GM21529 (cell line): ENCODE results near the gene PTTG1IP.
"Not testable (repeated sequence)": the region's sequence is repeated elsewhere in the genome, so short reads cannot be mapped to it uniquely, and the experiment has no call there.

ENCODE experiments used
- ATAC-seq: cut with Tn5 transposase; IDR thresholded peaks from one replicate; pipeline ENCODE4 v1.9.1; 2021; ENCODE audit not compliant: unreplicated experiment

Gene PTTG1IP

DNA sequence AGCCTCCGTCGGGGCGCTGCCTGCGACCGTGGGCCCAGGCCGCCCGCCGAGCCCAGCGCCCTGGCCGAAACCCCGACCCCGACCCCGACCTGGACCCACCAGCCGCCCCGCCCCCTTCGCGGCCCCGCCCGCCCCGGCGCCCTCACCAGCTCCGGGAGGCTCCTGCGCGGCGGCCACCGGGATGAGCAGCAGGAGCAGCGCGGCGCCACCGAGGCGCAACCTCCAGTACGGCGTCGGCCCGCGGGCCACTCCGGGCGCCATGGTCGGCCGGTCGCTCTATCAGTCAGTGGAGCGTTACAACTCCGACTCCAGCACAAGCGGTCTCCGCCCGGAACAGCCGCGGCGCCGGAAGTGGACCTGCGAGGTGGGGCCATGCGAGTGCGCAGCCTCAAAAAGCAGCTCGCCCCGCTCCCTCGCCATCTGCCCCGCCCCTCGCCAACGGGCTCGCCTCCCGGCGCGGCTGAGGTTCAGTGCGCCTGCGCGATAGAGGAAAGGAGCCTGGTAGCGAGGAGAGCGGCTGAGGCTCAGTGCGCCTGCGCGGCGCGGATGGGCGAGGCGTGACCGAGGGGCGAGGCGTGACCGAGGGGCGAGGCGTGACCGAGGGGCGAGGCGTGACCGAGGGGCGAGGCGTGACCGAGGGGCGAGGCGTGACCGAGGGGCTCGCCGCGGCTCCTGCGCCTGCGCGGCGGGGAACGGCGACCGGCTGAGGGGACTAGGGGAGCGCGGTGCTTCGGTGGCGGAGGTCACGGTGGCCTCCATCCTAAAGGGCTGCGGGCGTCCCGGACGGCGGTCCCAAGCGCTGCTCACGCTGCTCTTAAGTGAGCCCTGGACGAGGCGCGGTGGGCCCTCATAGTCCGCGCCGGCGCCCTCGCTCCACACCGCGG, at the start of gene PTTG1IP:
Gene PTTG1IP, minus strand, starts transcription at position 335 of the 884 bp plus-strand sequence. Its CDS starts 74 bp downstream, at position 261.
- ATAC-seq: peak; percentile 62

DNA sequence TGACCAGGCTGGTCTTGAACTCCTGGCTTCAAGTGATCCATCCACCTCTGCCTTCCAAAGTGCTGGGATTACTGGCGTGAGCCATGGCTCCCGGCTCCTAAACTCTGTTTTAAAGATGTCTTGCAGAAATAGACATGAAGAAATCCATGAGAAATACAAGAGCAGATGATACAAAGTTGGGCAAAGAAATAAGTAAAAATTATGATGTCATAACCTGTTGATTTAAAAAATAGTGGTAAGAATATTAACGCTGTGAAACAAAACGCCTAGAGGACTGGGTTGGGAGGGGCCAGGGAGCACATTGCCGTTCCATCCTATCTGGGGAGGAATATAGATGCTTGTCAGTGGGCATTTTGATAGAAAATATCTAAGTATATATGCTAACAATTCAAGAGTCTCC, 48.4 kb upstream of the PTTG1IP start:
- no peak for ATAC-seq

DNA sequence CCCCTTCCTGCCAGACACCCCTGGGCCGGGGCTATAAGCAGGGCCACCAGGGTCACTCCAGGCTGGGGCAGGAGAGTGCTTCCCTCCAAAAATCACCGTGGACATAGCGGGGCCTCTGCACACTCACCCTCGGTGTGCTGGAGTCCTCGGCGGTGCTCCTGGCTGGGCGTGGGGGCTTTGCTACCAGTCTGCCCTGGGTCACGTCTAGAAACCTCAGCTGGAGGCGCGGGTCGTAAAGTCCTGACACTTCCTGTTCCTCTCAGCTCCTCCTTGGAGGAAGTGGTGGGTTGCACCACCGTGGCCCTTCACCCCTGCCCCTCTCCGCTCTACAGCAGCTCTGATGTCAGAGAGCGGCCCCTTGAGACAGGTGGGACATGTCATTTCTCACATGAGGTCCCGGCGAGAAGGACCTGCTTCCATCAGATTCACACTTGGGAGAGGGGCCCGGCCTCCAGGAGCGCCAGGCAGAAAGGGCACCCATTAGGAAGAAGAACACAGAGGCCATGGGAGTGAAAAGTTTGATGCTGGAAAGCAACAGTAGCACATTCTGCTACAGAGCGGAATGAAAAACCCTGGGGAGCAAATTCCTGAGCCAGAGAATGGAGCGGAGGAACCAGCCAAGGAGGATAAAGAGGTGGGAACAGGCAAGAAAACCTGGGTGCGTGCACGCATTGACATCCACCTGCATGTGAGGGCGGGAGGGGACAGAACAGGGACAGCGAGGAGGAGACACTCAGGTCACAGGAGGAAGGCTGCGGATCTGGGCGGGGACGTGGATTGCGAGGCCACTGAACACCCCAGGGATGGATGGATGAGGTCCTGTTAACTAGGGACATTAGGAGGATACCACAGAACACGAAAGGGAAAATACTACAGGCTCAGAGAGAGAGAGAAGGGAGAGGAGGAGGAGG, 47.5 kb upstream of the PTTG1IP start, which contains the start of gene ITGB2:
Gene ITGB2, minus strand, starts transcription at position 206 of the 911 bp plus-strand sequence. CDS start 10,117 bp downstream, outside the sequence.
- peak; percentile 75 for ATAC-seq

DNA sequence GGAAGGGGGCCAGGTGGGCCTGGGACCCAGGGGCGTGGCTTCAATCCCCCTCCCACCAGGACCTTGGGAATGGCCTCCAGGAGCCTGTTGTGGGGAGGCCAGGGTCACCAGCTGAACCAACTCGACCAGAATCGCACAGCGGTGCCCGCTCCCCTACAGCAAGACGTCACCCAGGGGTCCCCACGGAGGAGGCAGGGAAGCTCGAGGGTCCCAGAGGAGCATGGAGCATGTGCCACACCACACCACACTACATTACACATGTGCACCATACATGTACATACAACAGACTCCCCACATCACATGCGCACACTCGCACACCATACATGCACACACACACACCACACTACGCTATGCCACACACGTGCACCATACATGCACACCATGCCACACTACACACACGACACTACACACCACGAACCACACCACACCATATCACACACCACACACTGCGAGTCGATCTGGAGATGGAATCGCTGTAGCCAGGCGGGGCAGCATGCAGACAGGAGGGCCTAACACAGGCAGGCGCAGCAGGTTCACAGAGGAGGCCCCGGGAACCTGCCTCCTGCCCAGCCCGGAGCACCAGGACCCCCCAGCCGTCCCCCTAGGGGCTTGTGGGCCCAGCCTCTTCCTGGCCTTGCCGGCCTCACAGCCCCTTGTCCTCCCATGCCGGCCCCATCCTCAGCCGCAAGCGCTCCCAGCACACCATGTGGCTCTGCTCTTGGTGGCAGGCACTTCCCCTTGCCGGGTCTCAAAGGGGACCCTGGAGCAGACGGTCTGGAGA, 46.6 kb upstream of the PTTG1IP start:
- peak; percentile 15 for ATAC-seq

DNA sequence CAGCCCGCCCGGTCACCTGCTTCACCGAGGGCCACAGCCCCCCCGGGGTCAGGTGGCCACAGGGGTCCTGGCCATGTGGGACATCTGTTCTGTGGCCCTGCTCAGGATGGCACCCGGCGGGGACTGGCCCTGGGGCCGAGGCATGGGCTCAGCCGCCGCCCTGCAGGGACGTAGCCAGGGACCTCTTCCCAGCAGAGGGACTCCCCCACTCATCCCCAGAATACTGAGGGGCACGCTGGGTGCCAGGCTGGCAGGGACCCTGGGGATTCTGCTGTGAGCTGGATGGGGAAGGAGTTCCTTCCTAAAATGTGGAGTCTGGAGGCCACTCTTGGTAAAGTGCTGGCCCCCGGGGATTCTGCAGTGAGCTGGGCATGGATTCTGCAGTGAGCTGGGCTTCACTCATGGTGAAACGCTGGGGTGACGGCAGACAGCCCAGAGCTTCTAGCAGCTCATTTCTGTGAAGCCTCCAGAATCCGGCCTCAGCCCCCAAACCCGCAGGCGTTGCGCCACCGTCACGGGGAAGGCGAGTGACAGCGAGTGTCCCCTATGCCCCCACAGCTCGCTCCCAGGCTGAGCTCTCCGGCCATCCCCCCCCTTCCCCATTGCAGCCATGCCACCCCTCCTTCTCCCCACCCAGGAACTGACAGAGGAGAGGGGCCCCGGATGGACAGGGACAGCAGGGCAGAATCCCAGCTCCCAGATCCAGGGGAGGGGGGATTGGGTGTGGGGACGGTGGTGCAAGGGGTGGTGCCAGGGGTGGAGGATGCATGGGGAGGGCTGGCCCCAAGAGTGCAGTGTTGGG, 45.8 kb upstream of the PTTG1IP start:
- no peak for ATAC-seq

DNA sequence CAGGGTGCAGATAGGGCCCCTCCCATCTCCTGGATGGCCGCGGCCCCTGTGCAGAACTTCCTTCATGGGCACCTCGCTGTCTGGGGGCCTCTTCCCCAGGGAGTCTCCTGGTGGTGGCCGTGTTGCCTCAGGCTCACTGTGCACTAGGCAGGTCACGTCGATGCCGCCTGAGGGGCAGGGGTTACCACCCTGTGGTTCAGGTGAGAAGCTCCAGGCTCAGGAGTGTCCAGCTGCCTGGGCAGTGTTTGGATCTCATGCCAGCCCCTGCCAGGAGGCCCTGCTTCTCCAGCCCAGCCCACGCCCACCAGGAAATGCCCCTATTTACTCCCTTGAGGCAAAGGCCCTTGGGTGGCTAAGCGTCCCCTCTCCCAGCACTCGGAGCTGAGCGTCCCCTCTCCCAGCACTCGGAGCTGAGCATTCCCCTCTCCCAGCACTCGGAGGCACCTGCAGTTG, 45.1 kb upstream of the PTTG1IP start:
- no peak for ATAC-seq

- no peak for ATAC-seq
Measured at GRCh38 chr21:44918107-44918470, 44.6 kb upstream of the PTTG1IP start.

- ATAC-seq: no peak
Measured at GRCh38 chr21:44917446-44918106, 44.1 kb upstream of the PTTG1IP start.

- ATAC-seq: no peak
Measured at GRCh38 chr21:44916965-44917364, 43.5 kb upstream of the PTTG1IP start.

DNA sequence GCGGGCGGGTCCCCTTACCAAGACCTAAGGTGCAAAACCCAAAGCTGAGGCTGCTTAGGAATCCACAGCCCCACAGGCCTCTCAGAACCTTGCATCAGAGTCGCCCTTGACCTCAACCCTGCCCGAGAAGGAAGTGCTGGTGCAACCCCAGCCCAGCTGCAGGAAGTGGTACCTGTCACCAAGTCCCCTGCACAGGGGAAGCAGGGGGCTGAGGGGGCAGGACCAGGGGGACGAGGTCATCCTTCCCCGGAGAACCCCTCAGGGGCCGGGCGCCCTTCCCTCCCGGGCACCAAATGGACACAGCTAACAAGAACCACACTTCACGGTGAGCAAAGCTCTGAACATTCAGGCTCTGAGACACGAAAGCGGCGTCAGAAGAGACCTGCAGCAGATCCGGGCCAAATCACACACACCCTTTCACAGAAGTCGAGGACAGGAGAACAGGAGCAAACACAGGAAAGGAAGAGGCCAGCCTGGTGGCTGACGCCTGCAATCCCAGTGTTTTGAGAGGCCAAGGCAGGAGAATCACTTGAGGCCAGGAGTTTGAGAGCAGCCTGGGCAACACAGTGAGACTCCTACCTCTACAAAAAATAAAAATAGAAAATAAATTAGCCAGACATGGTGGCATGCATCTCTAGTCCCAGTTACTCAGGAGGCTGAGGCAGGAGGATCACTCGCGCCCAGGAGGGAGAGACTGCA, 40.8 kb upstream of the PTTG1IP start:
- peak; percentile 69 for ATAC-seq

DNA sequence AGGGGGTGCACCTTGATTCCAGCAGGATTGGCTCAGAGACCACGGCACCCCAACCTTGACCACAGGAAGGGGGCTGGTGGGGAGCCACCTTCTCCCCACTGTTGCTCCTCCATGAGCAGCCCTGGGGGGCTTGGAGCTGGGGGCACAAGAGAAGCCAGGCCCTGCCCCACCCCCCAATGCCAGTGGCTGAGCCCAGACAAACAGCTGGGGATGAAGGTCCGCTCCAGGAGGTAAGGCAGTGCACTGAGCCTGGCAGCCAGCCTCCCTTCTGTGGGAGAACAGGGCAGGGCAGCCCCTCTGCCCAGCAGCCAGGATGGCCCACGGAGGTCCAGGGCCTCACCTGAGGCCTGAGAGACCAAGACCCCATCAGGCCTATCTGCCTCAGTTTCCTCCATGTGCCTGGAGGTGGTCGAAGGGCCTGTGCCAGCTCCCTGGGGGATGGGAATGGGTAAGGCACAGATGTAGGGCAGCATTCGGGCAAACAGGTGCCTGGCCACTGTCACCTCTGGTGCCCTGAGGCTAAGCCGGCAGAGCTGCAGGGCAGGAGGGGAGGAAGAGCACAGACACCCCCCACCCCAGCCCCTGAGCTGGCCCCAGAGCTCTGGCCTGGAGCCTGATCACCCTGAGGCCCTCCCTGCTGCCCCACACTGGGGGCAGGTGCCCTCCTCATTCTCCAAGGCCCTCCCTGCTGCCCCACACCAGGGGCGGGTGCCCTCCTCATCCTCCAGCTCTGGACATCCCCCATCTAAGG, 40.1 kb upstream of the PTTG1IP start:
- ATAC-seq: no peak

DNA sequence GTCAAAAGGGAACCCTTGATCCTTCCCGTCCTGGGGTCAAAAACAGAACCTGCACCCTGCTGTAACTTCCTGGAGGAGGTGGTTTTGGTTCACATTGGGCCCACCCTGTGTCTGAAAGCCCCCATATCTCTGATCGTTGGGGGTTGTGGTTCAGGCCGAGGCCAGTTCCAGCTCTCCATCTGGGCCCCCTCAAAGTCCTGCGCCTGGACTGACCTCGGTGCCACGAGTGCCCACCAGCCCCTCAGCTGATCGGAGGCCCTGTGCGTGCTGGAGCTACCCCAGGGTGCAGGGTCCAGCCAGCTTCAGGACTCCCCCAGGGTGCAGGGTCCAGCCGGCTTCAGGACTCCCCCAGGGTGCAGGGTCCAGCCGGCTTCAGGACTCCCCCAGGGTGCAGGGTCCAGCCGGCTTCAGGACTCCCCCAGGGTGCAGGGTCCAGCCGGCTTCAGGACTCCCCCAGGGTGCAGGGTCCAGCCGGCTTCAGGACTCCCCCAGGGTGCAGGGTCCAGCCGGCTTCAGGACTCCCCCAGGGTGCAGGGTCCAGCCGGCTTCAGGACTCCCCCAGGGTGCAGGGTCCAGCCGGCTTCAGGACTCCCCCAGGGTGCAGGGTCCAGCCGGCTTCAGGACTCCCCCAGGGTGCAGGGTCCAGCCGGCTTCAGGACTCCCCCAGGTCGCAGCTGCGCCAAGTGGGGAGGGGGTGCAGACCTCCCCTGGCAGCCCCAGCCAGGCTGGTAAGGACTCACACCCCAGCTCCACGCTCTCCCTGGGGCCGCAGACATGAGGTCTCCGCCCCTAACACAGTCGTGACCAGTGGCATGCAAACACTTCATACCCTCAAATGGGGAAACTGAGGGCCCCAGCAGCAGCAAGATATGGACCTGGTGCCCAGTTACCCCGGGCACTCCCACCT, 39.3 kb upstream of the PTTG1IP start:
- ATAC-seq: not testable (repeated sequence)

GRCh38 chr21:44912158-44912473, 38.6 kb upstream of the PTTG1IP start:
- no peak for ATAC-seq

- peak; percentile 41 for ATAC-seq
Measured at GRCh38 chr21:44911384-44912157, 38.1 kb upstream of the PTTG1IP start.

GRCh38 chr21:44911068-44911383, 37.5 kb upstream of the PTTG1IP start:
- ATAC-seq: no peak

DNA sequence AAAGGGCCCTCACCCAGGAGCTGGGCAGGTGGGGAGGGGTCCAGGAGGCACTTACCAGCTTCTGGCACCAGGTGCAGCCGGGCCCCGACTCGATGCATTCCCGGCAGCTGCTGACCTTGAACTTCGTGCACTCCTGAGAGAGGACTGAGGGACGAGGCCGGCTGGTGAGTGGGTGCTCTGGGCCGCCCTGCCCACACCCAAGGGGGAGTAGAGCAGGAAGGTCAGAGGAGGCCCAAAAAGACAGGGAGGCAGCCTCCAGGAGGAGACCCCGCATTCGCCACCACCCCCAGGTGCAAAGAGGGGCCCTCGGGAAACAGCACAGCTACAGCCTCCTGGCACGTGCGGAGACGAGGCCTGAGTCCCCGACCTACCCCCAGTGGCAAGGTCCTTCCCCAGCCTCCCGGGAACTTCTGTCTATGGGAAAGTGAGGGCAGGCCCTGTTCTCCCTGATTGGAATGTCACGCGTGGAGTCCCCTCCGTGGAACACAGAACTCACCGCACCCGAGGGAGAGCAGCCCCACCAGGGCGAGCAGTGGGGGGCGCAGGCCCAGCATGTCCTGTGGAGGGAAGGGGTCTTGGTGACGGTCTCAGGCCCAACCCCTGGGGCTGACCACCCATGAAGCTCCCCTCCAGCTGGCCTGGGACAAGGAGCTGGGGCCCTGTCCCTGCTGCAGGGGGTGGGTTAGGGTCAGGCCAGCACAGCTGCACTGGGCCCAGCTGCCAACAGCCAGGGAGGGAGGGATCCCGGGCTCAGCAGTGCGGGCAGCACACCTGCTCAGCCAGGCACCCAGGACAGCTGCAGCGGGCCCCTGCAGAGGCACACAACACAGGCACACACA, 37.0 kb upstream of the PTTG1IP start:
- ATAC-seq: no peak
